Fibroblast of mammary gland (primary cell): ENCODE data around the gene CYP4F2.
"Not testable (repeated sequence)": the region's sequence is repeated elsewhere in the genome, so short reads cannot be mapped to it uniquely, and the experiment has no call there.

Experiments used
- DNase-seq: peaks from one replicate; pipeline ENCODE4 v3.0.0-alpha.2; 2010; ENCODE audit warnings: low read depth
- H3K4me3 ChIP-seq: 2 replicates; pipeline ENCODE4 v1.5.1; 2011; ENCODE audit warnings: low read depth, mild to moderate bottlenecking, low read length, moderate library complexity; ENCODE audit not compliant: control insufficient read depth
- CTCF ChIP-seq: conservative IDR thresholded peaks from 2 replicates; pipeline ENCODE4 v1.5.1; 2011; ENCODE audit warnings: low read depth, low read length, inconsistent platforms; ENCODE audit not compliant: control insufficient read depth, insufficient read depth

CYP4F2 gene

GRCh38 chr19:15846923-15847322 lies 51.0 kb downstream of the CYP4F2 start:
- no peak for TF ChIP-seq CTCF
- no peak overlapping the region for H3K4me3 ChIP-seq
- DNase-seq, result no peak

GRCh38 chr19:15843894-15844222 lies 54.0 kb downstream of the CYP4F2 start:
- H3K4me3 ChIP-seq, DNase-seq: not testable (repeated sequence)

GRCh38 chr19:15843203-15843893 lies 54.5 kb downstream of the CYP4F2 start:
- TF ChIP-seq CTCF, result no peak
- no peak overlapping the region for H3K4me3 ChIP-seq
- no peak for DNase-seq

- no peak for TF ChIP-seq CTCF
- no peak for DNase-seq
- H3K4me3 ChIP-seq, result no peak overlapping the region
Measured at GRCh38 chr19:15841875-15842569, 55.9 kb downstream of the CYP4F2 start.

- H3K4me3 ChIP-seq, result no peak overlapping the region
- TF ChIP-seq CTCF, result no peak
- DNase-seq, result no peak
Measured at GRCh38 chr19:15840833-15841232, 57.0 kb downstream of the CYP4F2 start.

GRCh38 chr19:15839888-15840287 lies 58.0 kb downstream of the CYP4F2 start:
- not testable (repeated sequence) for DNase-seq

GRCh38 chr19:15838351-15838750 lies 59.5 kb downstream of the CYP4F2 start:
- TF ChIP-seq CTCF, result no peak
- H3K4me3 ChIP-seq, result no peak overlapping the region
- no peak for DNase-seq

More at GRCh38 chr19:15839888-15840287, 58.0 kb downstream of the CYP4F2 start:
- H3K4me3 ChIP-seq, result not testable (repeated sequence)
